Measurements from ENCODE around the gene UBL3.
A peak's percentile ranks its signal among the peaks of the same experiment; 100 is the strongest.

The UBL3 gene

DNA sequence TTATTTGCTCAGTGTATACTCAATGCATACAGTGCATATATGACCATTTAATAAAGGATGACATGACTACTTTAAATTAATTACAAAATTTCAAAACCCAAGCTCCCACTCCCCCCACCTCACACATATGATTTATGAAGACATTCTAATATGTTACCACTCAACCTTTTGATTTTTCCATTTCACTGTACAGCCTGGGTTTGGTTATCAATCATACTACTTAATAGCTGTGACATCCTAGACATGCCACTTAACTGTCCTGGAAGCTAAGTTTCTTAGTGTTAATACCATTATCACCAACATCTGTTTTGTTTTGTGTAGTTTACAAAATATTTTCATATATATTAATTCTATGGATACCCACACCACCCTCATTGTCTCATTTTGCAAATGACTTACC is 42.2 kb downstream of the UBL3 start:
- no peak for DNase-seq (ENCODE audit: low spot score)

DNA sequence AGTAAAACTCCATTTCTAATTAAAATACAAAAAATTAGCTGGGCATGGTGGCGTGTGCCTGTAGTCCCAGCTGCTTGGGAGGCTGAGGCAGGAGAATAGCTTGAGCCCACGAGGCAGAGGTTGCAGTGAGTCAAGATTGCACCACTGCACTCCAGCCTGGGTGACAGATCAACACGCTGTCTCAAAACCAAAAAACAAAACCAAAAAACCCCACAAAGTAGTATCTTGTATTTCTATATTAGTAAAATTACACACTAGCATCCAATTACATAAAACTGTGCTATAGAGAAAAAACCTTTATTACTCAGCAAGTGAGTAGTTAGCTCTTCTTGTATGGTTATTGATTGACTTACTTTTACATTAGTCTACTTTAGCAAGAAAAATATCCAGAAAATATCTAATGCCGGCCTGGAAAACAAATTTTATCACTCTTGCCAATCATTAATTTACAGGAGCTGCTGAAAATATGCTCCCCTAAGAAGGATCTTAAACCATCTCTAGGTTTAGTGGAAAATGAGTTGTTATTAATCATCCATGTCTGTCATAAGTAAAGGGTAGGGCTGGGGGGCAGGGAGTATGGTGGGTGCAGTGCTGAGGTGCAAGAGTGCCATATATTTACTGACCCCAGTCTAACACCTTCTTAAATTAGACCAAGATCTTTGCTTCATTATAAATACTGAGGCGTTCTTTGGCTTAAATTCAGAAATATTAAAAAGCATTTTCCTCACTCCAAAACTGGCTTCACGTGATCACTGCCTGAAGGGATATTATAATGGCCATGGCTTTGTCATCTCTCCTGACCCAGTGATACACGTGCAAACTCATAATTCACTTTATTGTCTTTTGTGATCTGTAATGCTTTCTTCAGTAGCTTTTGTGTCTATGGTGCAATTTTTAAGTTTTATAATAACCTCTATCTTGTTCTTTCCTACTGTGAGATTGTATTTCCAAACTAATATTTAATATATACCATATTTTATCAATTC is 44.1 kb downstream of the UBL3 start:
- DNase-seq (ENCODE audit: low spot score): no peak

DNA sequence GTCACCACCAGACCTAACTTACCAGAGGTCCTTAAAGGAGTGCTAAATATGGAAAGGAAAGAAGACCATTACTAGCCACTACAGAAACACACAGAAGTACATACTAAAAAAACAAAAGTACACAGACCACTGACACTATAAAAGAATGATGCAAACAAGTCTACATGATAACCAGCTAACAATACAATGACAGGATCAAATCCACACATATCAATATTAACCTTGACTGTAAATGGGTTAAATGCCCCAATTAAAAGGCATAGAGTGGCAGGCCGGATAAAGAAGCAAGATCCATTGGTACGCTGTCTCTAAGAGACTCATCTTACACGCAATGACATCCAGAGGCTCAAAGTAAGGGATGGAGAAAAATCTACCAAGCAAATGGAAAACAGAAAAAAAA is 47.2 kb downstream of the UBL3 start:
- no peak for DNase-seq (ENCODE audit: low spot score)

DNA sequence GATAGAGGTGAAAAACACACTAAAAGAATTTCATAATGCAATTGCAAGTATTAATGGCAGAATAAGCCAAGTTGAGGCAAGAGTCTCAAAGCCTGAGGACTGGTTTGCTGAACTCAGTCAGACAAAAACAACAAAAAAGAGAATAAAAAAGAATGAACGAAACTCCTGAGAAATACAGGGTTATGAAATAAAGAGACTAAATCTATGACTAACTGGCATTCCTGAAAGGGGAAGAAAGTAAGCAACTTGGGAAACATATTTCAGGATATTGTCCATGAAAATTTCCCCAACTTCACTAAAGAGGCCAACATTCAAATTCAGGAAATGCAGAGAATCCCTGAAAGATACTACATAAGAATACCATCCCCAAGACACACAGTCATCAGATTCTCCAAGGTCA is 47.8 kb downstream of the UBL3 start:
- no peak for DNase-seq (ENCODE audit: low spot score)

DNA sequence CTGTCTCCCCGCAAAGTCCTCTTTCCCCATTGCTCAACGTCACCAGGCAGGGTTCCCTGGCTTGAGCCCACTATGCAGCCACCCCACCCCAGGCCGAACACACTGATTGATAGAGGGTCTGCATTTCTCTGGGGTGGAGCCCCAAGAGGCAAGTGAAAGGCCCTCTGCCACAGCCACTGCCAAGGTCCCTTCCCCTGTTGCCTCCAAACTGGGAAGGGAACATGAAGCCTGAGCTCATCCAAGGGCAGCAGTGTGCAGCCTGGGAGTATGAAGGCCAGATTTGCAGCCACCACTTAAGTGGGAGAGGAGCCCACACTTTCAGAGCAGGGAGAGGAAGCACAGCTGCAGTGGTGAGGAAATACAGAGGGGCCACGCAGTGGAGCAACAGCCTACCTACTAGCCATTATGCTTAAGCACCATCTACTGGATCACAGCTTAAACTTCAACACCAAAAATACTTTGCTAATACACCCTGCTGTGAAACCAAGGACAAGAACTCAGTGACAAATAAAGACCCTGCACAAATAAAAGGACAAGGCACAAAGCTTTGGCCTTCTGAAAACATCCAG is 48.6 kb downstream of the UBL3 start:
- no peak for DNase-seq (ENCODE audit: low spot score)

DNA sequence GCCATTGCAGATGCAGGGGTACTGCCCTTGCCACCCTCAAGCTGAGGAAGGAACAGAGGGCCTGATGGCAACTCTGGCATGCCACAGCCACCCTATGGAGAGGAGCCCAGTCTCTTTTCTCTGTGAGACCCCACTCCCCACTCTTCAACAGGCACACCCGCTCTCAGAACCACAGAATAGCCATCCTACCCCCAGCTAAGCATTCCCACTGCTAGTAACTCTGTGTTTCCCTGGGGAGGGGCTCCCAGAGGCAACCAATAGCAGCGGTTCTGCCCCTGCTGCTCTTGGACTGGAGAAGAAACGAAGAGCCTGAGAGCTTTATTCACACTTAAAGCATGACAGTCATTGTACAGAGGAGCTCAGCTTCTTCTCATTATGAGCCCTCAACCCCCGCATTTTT is 49.3 kb downstream of the UBL3 start:
- no peak for DNase-seq (ENCODE audit: low spot score)

DNA sequence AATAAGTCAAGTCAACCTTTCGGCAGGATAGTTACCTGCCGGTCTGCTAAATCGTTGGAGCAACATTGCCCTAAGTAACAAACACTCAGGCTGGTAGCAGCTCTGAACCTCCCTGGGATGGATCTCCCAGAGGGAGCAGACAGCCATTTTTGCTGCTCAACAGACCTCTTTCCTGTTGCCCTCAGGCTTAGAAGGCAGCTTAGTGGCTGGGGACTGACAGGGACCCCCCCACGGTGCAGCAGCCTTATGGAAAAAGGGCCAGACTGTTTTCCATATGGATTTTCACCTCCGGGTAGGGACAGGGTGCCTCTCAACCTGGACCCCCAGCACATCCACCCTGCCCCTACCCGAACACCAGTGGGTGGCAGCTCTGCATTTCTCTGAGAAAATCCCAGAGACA is 49.7 kb downstream of the UBL3 start:
- peak; percentile 46 for DNase-seq (ENCODE audit: low spot score)

DNA sequence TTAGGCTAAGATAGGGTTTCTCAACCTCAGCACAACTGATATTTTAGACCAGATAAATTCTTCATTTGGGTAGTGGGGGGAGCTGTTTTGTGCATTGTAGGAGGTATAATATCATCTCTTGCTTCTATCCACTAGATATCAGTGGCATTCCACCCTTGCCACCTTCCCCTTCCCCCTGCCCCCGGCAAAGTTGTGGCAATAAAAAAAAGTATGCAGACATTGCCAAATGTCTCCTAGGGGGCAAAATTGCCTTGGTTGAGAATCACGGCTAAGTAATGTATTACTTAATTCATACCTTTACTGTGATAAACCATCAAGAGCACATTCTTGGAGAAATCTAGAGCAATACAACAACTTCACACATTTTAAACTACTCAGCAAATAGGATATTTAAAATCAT is 51.4 kb downstream of the UBL3 start:
- DNase-seq (ENCODE audit: low spot score): no peak

DNA sequence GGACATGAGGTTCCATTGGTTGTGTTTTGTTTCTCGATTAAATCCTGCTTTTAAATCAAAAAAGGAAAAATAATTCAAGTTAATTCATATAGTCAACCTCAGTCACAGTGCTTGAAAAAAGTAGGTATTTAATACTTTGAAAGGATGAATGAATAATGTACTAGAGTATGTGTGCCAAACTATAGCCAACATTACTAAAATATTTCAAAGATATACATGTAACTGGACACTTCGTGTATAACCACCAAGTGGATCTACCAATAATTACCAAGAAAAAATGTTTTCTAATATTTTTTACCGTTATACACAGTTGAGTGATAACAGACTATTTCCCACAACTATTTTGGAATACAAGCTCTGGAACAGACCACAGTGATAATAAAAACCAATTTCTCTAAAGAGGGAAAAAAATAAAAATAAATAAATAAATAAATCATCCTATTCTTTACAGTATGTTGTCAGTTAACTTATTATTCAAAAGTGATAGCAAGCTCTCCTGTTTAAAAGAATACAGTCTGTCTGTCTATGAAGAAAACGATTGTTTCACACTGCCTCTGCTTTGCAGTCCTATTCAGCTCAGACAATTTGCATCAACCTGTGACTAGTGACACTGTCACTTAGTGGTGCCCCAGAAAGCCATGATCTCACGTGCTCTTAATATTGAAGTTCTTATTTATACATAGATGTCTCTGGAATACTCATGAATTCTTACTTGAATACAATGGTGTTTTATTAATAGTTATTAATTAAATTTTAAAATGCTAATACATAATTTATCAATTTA is 58.2 kb downstream of the UBL3 start:
- no peak for DNase-seq (ENCODE audit: low spot score)

DNA sequence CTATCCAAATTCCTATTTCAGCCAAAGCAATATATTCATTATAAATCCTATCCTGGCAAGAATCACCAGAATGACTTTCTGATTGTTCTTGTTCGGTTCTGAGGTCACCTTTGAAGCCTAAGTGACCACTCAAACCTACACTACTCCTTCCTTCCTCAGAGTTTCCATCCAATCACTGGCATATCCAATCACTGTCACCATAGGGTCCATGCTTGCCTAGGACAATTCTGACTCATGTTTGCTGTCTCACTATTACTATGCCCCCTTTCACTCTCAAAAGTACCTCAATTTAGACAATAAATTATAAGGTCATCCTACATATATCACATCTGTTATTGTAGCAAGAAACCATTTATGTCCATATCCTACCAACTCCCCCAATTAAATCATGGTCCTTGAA is 58.9 kb downstream of the UBL3 start:
- no peak for DNase-seq (ENCODE audit: low spot score)

DNA sequence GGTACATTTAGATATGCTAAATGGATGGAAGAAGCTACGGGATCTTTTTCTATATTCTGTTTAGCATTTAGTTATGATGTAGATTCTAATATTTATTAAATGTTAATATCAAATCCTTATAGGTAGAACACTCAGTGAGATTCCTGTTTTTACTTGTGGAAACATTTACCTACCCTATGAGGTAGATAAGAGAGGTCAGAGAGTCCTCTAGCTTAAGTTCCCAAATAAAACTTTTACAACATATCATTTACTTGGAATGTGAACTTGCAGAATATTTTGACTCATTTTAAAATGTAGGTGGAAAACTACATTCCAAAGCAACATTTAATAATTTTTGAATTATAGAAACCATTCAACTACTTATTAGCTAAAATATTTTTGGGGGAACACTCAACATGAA is 63.7 kb downstream of the UBL3 start:
- DNase-seq (ENCODE audit: low spot score): no peak

DNA sequence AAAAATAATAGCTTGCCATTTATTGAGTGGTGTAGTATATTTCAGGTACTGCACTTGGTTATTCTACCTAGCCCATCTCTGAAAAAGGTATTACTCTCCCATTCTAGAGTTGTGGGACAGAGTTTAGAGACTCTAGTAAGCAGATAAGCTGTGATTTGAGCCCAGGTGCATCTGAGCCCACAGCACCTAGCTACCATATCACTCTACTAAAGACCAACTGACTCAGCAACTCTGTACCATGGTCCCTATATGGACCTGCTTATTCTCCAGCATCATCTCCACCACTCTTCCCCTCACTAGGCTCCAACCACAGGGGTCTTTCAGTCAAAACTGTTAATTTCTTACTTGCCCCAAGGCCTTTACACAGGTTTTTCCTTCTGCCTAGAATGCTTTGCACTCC is 64.4 kb downstream of the UBL3 start:
- no peak for DNase-seq (ENCODE audit: low spot score)

DNA sequence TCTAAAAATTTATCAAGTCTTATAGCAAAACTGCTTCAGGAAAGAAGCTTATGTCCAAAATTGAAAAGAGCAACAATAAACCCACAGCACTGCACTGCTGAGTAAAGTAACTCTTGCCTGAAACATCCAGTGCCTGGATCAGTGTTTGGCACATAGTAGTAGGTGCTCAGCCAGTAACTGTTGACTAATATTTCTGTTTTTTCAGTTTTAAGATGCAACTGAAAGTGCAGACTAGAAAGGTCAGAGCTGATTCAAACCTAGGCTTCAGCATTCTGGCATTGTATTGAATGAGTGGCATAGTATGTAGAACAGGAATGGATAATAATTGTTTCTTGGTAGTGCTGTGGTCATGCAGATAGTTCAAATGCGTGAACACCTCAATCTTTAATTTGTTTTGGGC is 67.6 kb downstream of the UBL3 start:
- no peak for DNase-seq (ENCODE audit: low spot score)

DNA sequence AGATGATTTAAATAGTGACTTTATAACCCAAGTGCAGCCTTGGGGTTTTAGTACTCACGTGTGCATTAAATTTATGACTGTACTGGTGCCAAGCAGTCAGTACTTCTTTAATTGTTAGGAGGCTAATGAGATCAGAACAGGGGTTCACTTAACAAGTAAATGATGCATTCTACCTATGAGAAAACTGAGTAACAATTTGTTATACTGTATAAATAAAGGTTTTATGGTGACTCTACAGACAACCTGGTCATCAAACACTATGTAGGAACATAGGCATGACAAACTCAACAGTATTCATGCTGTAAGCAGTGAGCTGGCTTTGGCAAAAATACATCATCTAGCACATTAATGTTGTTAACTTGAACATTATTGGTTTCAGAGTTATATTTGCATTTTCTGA is 75.6 kb downstream of the UBL3 start:
- DNase-seq (ENCODE audit: low spot score): no peak

DNA sequence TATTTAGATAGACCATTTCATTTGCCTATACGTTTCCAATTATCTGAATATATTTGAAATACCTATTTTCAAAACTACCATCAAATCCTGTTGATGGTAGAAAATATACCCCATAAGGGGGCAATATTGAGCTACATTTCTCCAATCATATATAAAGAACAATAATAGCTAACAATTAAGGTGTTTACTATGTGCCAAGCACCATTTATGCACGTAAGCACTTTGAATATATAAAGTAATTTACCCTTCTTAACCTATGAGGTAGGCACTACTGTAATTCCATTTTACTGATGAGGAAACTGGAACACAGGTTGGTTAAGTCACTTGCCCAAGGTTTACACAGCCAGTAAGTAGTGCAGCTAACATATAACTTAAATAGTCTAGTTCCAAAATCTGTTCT is 79.2 kb downstream of the UBL3 start:
- DNase-seq (ENCODE audit: low spot score): no peak

DNA sequence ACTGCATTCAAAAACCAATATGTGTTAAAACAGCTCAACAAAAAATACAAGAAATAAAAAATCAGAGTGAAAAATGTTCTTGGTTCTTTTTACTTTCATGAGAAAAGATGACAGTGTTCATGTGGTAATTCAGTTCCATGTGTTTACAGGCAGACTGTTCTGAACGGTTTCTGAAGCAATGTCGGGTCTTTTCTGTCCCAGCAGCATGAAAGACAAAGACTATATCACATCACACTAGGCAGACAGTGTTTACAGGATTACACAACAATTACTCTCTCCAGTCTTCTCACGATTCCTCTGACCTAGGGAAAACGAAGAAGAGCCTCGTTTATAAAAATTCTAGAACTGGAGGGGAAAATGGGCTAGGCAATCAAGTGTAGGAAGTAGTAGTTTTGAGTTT is 83.4 kb downstream of the UBL3 start:
- DNase-seq (ENCODE audit: low spot score): no peak

DNA sequence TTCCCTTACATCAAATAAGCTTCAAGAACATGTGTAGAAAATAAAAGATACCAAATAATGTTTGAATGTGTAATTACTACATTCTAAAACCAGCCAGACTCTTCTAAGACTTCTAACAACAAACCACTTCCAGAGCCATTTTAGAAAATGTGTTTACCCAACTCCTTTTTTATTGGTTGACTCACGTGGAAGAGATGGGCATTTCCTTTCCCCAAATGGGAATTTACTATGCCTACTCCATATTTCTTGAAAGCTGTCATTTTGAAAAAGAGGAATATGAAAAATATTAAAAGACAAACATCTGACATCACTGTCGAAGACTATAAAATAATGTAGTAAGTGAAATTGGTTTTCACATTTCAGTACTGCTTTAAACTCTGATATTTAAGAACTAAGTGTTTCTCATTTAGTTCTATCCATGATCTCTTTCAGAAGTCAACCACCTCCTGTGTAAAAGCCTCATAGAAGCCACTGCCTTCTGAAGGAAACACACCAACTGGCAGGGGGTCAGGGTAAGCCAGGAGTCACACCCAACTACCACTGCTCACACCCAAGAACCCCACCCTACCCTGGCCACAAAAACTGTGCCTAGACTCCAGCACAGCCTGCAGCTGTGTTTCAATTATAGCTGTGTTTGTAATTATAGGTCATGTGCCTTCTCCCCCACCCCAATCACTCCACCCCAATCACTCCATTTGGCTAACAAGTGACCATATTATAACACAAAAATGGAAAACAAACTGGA is 86.8 kb downstream of the UBL3 start:
- no peak for DNase-seq (ENCODE audit: low spot score)

DNA sequence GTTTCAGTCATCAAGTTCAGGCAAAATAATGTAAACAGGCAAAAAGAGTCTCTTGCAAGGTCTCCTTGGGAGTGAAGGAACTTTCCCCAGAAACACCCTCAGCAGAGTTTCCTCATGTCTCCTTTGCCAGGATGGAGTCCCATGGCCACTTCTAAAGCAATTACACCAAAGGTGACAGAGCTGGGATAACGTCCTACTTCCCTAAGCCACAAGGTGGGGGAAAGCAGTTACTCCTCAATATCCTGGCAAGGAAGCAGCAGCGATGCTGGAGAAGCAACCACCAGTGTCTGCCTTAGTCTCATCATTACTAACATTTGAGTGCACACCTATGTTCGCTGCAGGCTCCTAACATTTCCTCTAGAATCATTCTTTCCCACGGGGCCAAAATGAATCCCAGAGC is 88.6 kb downstream of the UBL3 start:
- DNase-seq (ENCODE audit: low spot score): no peak

DNA sequence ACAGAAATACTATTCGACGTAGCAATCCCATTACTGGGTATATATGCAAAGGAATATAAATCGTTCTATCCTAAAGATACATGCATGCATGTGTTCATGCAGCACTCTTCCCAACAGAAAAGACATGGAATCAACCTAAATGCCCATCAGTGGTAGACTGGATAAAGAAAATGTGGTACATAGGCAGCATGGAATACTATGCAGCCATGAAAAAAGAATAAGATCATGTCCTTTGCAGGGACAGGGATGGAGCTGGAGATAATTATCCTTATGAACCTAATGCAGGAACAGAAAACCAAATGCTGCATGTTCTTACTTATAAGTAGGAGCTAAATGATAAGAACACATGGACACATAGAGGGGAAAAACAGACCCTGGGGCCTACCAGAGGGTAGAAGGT is 89.3 kb downstream of the UBL3 start:
- no peak for DNase-seq (ENCODE audit: low spot score)

DNA sequence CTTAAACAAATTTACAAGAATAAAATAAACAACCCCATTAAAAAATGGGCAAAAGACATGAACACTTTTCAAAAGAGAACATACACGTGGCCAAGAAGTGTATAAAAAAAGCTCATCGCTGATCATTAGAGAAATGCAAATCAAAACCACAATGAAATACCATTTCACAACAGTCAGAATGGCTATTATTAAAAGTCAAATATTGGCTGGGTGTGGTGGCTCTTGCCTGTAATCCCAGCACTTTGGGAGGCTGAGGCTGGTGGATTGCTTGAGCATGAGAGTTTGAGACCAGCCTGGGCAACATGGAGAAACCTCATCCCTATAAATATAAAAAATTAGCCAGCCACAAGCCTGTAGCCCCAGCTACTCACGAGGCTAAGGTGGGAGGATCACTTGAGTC is 89.9 kb downstream of the UBL3 start:
- no peak for DNase-seq (ENCODE audit: low spot score)

DNA sequence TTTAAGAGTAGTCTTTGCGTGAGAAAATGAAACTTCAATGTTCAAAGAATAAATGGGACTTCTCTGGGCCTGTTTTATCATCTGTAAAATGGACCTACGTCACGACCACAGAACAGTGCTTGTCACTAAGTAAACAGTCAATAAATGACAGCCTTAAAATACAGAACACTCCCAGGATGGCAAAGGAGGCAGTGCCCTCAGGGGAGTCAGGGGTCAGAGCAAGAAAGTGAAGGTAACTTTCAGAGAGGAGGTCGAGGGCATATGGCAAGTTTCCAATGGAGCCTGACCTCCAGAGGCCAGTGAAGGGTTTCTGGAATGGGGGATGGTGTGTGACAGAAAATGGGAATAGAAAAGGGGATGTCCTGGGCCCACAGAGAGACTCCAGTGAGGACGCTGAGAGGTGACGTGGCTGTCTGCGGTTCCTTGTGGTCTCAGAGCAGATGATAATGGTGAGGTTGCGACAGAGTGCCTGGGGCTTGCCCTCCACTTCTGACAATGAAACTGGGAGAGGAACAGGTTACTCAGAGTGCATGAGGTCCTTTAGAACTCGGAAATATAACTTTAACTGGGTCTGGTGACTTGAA is 91.8 kb downstream of the UBL3 start:
- DNase-seq (ENCODE audit: low spot score): no peak

DNA sequence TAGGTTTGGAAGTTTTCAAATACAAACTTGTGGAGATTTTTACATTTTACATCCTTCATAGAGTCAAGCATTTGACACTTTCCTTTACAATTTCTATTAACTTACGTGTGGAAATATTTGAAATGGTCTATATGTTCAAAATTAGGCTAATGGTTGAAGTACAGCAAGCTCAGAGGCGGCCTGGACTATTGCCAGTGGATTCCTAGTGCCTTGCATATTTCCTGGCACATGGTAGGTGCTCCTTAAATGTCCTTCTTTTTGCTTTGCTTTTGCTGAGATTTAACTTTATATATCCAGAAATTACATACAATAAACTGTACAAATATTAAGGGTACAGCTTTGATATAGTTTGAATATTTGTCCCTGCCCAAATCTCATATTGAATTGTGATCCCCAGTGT is 93.9 kb downstream of the UBL3 start:
- no peak for DNase-seq (ENCODE audit: low spot score)

All from ecto neural progenitor cell (in vitro differentiated cells).